Right ventricle myocardium inferior (tissue), 1 donor: ENCODE data around the gene RNF215. TPM values are rescaled to one million over a fixed set of nuclear protein-coding genes. Genes with fewer than 3 reads are reported as not detected.

ENCODE experiments used
- ATAC-seq: fragments of 200-7000 bp; cut with Tn5 transposase; one replicate; pipeline ENCODE4 v1.9.1; 2020; ENCODE audit warnings: mild to moderate bottlenecking, moderate library complexity
- DNase-seq: peaks from one replicate; pipeline ENCODE4 v3.0.0; 2021; ENCODE audit errors: missing footprints
- intact Hi-C: fragments of 100-400 bp; cut with DNase I; formaldehyde crosslinking; loops from one replicate; pipeline ENCODE4 v1.11.0; 2022
- long read RNA-seq: library from polyadenylated mRNA; unstranded; transcript quantifications from one replicate; pipeline ENCODE4 v2.0.0, GENCODE V29; 2021
- total RNA-seq: library from RNA; stranded (reverse); fragmentation: NEBNext Ultra II Directional; extraction: Animal tissue kit (Norgen Biotek cat#: 25700); gene quantifications from one replicate; pipeline ENCODE4 v1.2.1, GENCODE V29; 2021
- donor health status: DM: no; HTN: yes; CAD: no; lungs with severe emphysema.

Gene RNF215
- 3.7 TPM for total RNA-seq
- long read RNA-seq, partial matches to known transcripts, result 1 of 7 reads
- long read RNA-seq, other reads (novel, unspliced or antisense), result 0 of 7 reads

DNA sequence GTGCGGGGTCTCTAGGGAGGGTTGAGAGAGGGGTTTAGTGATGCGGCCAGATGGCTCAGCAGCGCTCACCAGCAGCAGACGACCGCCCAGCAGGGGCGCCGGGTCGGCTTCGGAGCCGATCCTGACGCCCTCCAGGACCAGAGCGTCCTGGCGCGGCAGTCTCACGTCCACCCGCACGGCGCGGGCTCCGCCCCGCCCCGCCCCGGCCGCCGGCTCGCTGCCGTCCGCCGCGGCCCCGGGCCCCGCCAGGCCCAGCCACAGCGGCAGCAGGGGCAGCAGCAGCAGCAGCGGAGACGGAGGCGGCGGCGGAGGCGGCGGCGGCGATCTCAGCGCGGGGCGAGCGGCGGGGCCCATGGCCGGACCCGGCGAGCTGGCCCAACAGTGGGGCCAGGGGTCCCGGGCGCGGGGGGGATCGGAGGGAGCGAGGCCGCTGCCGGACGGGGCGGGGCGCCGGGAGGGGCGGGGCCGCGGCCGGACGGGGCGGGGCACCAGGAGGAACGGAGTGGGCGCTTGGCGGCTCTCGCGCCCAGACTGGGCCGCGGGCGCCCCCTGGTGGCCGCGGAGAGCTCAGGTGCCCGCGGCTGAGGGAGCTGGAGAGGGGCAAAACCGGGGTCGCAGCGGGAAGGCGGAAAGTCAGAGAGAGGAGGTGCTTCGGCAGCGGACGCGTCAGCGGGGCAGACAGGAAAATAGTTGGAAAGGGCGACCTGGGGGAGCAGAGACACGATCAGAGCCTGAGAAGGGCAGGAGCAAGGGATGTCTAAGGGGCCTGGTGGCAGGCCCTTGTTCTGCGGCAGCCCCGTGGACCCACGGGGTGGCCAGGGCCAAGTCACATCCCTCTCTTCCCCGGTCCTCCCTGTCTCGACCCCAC, at the start of gene RNF215:
Gene RNF215, minus strand, starts transcription at position 452 of the 868 bp plus-strand sequence. Its CDS starts 98 bp downstream, at position 354.
- intact Hi-C loops, result loop anchor here (1.0 to 5.0 kb wide), 5 partner anchors 99 to 278 kb away; no protein-coding TSS in a partner anchor
- peak; percentile 95 for ATAC-seq
- DNase-seq, result peak; percentile 92

DNA sequence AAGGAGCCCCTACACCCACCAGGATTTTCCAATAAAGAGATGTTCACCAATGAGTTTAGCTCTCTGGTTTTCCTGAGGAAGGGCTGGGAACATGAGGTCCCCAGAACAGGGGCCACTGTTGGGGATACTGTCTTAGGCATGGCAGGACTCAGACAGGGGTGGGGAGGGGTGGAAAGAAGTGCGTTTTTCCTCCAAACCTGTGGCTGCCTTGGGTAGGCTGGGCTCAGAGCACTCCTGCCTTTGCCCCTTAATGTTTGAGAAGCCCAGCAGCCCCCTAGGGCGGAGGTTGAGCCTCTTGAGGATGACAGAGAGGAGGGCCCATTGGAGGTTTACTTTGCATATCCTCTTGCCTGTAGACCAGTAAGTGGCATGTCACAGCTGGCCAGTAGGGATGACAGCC, 49.0 kb upstream of the RNF215 start:
- ATAC-seq (no peak), DNase-seq (peak; percentile 9)
- intact Hi-C loops, result no loop called here

- ATAC-seq (no peak), DNase-seq (peak; percentile 70)
- intact Hi-C loops, result no loop called here
Measured at GRCh38 chr22:30435674-30436126, 48.5 kb upstream of the RNF215 start.

DNA sequence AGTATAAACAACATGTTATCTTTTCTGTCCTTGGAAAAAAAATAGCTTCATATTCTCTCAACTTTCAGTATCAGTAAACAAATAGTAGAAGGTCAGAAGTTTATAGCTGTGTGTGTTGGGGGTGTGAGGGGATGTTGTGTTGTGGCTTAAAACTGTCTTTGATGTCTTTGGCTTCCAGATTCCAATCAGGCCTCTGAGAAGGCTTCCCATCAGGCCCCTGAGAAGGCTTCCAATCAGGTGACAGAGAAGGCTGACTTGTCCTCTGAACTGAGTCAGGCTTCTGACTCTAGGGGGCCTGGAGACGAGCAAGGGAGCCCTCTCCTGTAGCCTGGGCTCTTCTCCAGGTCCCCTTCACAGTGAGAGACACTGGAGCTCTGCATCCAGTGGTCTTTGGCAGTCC, 47.6 kb upstream of the RNF215 start:
- intact Hi-C loops, result no loop called here
- ATAC-seq, result no peak
- peak; percentile 5 for DNase-seq

DNA sequence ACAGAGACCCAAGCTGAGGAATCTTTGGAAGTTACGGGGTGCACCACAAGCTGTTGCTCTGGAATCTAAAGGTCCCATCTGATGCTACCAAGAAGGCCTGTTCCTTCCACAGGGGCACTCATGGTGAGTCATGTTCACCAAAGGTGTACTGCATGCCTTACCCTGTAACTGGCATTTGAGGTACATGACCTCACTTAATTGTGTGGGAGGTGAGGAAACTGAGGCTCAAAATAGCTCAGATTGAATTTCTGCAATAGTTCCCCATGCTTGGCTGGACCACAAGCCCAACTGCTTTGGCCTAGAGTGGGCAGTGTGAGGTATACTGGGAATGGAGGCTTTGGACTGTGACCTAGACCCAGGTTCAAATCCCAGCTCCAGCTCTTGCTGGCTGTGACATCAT, 46.6 kb upstream of the RNF215 start:
- intact Hi-C loops, result no loop called here
- DNase-seq (no peak), ATAC-seq (no peak)

GRCh38 chr22:30433227-30433626, 46.0 kb upstream of the RNF215 start:
- ATAC-seq (no peak), DNase-seq (no peak)
- intact Hi-C loops, result no loop called here

DNA sequence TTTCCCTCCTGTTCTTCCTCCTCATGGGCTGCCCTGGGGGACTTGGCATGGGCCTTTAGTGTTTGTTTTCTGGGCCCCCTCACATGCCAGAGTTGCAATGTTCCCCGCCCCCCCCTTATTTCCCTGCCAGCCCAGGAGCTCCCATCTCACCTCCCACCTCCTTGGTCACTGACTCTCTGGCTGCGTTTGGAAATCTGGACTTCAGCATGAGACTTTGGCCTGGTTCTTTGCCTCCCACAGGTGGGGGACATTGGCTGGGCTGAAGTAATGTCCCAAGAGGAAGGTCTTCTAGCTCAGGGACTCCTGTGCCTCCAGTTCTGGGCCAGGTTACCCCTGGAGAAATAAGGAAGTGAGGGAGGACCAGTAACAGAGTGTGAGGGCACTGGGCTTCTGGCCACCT, 45.3 kb upstream of the RNF215 start:
- DNase-seq (peak; percentile 9), ATAC-seq (no peak)
- intact Hi-C loops, result no loop called here

DNA sequence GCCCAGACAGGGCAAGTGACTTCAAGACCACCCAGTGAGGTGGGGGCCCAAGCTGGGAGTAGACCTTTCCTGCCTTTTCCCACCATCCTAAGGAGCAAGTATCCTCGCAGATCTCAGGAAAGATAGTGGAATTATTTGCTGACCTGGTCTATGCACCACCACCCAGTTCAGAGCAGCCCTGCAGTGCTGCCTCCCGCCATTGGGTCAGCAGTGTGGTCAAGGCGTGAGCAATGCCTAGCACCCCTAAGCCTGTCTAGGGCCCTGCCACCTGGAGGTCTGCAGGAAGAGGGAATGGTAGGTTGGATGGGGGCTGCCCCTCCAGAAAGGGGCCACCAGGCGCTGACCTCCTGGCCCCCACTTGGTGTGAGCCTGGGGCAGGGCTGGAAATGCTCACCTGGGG, 44.9 kb upstream of the RNF215 start:
- no peak for ATAC-seq
- no peak for DNase-seq
- intact Hi-C loops, result no loop called here

- DNase-seq, result peak; percentile 32
- ATAC-seq, result no peak
Measured at GRCh38 chr22:30430933-30431332, 43.7 kb upstream of the RNF215 start.

DNA sequence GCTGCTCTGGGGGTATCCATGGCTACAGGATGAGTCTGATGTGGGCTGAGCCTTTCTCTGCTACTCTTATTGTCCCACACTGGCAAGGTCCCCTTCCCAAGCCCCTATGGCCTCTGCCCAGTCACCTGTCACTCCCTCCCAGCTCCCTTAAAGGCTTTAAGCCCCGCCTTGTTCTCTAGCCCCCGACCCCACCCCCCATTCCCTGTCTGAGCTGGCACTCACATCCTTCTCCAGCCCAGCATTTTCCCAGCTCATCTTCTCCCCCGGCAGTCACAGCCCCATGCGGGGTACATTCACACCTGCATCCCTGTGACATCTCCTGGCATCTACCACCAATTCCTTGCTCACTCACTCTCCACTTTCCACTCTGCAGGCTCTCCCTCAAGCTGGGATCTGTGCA, 42.7 kb upstream of the RNF215 start:
- peak; percentile 3 for DNase-seq
- ATAC-seq, result no peak
- intact Hi-C loops, result no loop called here

More at GRCh38 chr22:30430933-30431332, 43.7 kb upstream of the RNF215 start:
- intact Hi-C loops, result no loop called here

GRCh38 chr22:30427871-30428270, 40.7 kb upstream of the RNF215 start:
- peak; percentile 39 for DNase-seq
- intact Hi-C loops, result no loop called here
- ATAC-seq, result no peak

GRCh38 chr22:30426388-30427353, 39.5 kb upstream of the RNF215 start:
- intact Hi-C loops, result no loop called here
- peak; percentile 89 for DNase-seq
- ATAC-seq, result no peak

DNA sequence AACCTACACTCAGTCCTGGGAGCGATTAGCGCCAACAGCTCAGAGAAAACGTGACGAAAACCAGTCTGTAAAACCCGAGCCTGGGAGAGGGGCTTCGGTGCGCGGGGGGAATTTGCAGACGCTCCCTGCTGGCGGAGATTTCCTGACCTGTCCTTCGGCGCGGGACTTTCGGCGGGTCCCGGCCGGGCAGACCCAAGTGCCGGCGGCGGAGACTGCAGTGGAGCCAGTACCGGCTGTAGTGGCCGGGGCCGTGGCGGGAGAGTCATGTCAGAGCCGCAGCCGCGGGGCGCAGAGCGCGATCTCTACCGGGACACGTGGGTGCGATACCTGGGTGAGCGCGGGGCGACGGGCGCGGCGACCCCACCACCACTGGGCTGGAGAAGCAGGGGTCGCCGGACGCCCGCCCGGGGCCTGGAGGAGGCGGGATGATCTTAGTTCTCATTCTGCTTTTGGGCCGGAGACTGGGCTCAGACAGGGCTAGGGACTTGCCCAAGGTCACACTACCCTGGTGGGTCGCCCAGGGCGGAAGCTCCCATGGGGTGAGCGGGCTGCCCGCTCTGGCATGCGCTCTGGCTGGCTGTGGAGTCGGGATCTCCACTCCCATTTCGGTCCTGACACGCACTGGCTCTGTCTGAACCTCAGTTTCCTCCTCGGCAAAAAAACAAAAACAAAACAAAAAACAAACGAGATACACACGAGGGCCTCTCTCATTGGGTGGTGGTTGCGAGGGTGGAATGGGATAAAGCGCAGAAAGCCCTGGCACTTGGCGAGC, 38.6 kb upstream of the RNF215 start, which contains the start of gene MTFP1:
Gene MTFP1, plus strand, starts transcription at position 153 of the 772 bp plus-strand sequence. Its CDS starts 112 bp downstream, at position 265.
- DNase-seq (peak; percentile 82), ATAC-seq (no peak)
- intact Hi-C loops, result no loop called here

DNA sequence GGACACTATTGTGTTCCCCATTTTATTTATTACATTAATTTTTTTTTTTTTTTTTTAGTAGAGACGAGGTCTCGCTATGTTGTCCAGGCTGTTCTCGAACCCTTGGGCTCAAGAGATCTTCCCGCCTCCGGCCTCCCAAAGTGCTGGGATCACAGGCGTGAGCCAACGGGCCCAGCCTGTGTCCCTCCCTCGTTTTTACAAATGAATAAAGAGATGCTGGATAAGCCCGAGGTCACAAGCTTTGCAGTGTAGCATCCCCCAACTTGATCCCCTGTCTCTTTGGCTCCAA, 38.1 kb upstream of the RNF215 start:
- ATAC-seq, result no peak
- no peak for DNase-seq
- intact Hi-C loops, result no loop called here

DNA sequence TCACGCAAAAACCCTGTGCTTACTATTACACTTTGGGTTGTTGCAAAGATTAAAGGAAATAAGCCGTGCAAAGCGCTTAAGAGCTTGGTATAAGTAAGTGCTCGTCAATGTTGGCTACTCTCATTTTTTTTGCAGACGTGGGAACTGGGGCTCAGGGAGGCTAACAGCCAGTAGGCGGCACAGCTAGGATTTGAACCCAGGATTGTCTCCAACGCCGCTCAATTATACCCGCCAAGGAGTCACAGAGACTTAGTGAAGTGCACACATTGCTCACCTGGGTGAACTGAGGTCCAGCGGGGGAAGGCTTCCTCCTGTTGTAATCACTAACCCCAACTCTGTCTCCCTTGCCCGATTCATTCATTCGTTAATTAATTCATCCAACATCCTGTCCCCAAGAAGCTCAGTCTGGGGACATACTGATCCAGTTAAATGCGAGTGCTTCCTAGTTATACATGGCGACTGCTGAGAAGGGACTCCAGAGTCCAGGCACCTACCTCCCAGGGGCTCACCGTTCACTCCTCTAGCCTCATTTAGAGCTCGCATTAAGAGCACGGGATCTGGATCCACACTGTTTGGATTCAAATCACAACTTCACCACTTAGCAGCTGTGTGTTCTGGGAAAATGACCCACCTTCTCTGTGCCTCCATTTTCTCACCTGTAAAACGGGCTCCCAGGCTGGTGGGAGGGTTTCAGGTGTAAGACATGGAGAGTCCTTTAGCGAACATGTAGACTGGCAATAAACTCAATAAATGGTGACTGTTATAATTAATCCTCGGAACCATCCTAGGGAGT, 37.5 kb upstream of the RNF215 start:
- DNase-seq (peak; percentile 59), ATAC-seq (no peak)
- intact Hi-C loops, result no loop called here

DNA sequence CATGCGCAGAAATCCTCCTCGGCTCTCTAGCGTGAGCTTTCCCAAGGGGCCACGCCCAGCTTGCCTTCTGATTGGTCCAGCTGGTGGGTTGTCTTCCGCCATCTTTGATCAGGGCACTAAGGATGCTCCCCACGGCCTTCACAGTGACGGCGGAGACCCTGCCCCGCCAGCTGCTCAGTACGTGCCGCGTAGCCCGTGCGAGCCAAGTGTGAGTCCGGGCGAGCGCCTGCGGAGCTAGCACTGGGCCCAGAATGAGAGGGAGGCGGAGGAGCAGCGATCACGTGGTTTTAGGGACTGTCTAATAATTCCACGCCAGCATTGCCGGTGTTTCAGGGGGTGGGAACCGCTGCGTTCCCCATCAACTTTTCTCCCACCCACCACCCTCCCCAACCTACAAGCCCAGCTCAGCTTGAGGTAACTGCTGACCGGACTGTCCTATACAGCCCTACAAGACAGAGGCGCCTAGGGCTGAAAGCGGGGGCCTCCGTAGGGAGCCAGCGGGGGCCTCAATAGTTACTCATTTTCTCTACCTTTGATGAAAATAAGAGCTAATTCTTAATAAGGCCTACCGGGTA, 36.8 kb upstream of the RNF215 start:
- intact Hi-C loops, result no loop called here
- ATAC-seq, result peak; percentile 94
- DNase-seq, result peak; percentile 99

- peak; percentile 75 for ATAC-seq
Measured at GRCh38 chr22:30423301-30423958, 36.2 kb upstream of the RNF215 start.

More at GRCh38 chr22:30423301-30423958, 36.2 kb upstream of the RNF215 start:
- peak; percentile 90 for DNase-seq
- intact Hi-C loops, result no loop called here
